GM23248 (cell line): ENCODE results near the gene TCF4. TPM values are rescaled to one million over a fixed set of nuclear protein-coding genes. Genes with fewer than 3 reads are reported as not detected.

Source experiments
- DNase-seq: peaks from one replicate; pipeline ENCODE4 v3.0.0-alpha.2; 2015
- H2AFZ ChIP-seq: fragments of 200-600 bp; sonication (generic); 2 replicates; pipeline ENCODE4 v1.6.1; 2016; ENCODE audit warnings: antibody characterized with exemption
- H3F3A ChIP-seq: fragments of 200-600 bp; sonication (generic); 2 replicates; pipeline ENCODE4 v1.6.1; 2016; ENCODE audit warnings: mild to moderate bottlenecking, antibody characterized with exemption, mixed run types; ENCODE audit not compliant: insufficient read depth
- H3K27ac ChIP-seq: fragments of 200-600 bp; sonication (generic); 2 replicates; pipeline ENCODE4 v1.5.1; 2016; ENCODE audit warnings: mild to moderate bottlenecking
- H3K27me3 ChIP-seq: fragments of 200-600 bp; sonication (generic); replicated peaks from 2 replicates; pipeline ENCODE4 v1.6.1; 2016; ENCODE audit warnings: mild to moderate bottlenecking; ENCODE audit not compliant: insufficient read depth
- H3K36me3 ChIP-seq: fragments of 200-600 bp; sonication (generic); 2 replicates; pipeline ENCODE4 v1.6.1; 2016; ENCODE audit warnings: low read depth, mild to moderate bottlenecking
- H3K4me1 ChIP-seq: fragments of 200-600 bp; sonication (generic); 2 replicates; pipeline ENCODE4 v1.6.1; 2016; ENCODE audit warnings: mild to moderate bottlenecking; ENCODE audit not compliant: insufficient read depth
- H3K4me2 ChIP-seq: fragments of 200-600 bp; sonication (generic); one replicate; pipeline ENCODE4 v1.6.1; 2016; ENCODE audit warnings: mild to moderate bottlenecking; ENCODE audit not compliant: unreplicated experiment
- H3K4me3 ChIP-seq: fragments of 200-600 bp; sonication (generic); 2 replicates; pipeline ENCODE4 v1.5.1; 2016; ENCODE audit warnings: mild to moderate bottlenecking
- H3K79me2 ChIP-seq: fragments of 200-600 bp; sonication (generic); 2 replicates; pipeline ENCODE4 v1.6.1; 2016; ENCODE audit warnings: mild to moderate bottlenecking; ENCODE audit not compliant: insufficient read depth
- H3K9ac ChIP-seq: fragments of 200-600 bp; sonication (generic); 2 replicates; pipeline ENCODE4 v1.6.1; 2016; ENCODE audit warnings: mild to moderate bottlenecking
- H3K9me2 ChIP-seq: fragments of 200-600 bp; sonication (generic); 2 replicates; pipeline ENCODE4 v1.6.1; 2016; ENCODE audit warnings: mixed run types, mild to moderate bottlenecking, moderate library complexity; ENCODE audit not compliant: insufficient read depth
- H3K9me3 ChIP-seq: fragments of 200-600 bp; sonication (generic); one replicate; pipeline ENCODE4 v1.6.1; 2017; ENCODE audit warnings: low read depth
- H4K20me1 ChIP-seq: fragments of 200-600 bp; sonication (generic); 2 replicates; pipeline ENCODE4 v1.6.0; 2016; ENCODE audit not compliant: insufficient read depth
- EZH2 ChIP-seq: fragments of 200-600 bp; sonication (generic); IDR thresholded peaks from 2 replicates; pipeline ENCODE4 v1.6.1; 2018; ENCODE audit warnings: antibody characterized with exemption, mild to moderate bottlenecking; ENCODE audit not compliant: insufficient read depth, poor library complexity, severe bottlenecking
- EZH2phosphoT487 ChIP-seq: fragments of 200-600 bp; sonication (generic); IDR thresholded peaks from 2 replicates; pipeline ENCODE4 v1.6.1; 2018; ENCODE audit warnings: antibody characterized with exemption, moderate library complexity, mild to moderate bottlenecking, low read depth; ENCODE audit not compliant: insufficient read depth
- WGBS, 2 experiments: methylation state at CpG; one replicate each; pipeline ENCODE4 v1.1.6; 2015 to 2017; ENCODE audit warnings: low lambda C conversion rate in 2 of 2, low coverage in 1 of 2; ENCODE audit errors: missing lambda C conversion rate in 2 of 2; 5-methylcytosine and 5-hydroxymethylcytosine counted together
- in situ Hi-C: fragments of 300-500 bp; cut with MboI; formaldehyde crosslinking; loops from 2 replicates; pipeline ENCODE4 v1.15.0; 2020
- polyA plus RNA-seq: library from polyadenylated mRNA; unstranded; fragments of >200 nt; fragmentation: Nextera tagmentation; extraction: Ambion mirVana; gene quantifications from 2 replicates; pipeline ENCODE4 v1.2.1, GENCODE V29; 2016
- total RNA-seq: library from RNA; depleted of rRNA; stranded (reverse); fragments of >200 nt; shearing (Covaris generic); gene quantifications from 2 replicates; pipeline ENCODE4 v1.2.3, GENCODE V29; 2014

Gene TCF4
- total and polyA plus RNA-seq, 2 experiments from 2014 or later = 54.5 to 59.3 TPM

DNA sequence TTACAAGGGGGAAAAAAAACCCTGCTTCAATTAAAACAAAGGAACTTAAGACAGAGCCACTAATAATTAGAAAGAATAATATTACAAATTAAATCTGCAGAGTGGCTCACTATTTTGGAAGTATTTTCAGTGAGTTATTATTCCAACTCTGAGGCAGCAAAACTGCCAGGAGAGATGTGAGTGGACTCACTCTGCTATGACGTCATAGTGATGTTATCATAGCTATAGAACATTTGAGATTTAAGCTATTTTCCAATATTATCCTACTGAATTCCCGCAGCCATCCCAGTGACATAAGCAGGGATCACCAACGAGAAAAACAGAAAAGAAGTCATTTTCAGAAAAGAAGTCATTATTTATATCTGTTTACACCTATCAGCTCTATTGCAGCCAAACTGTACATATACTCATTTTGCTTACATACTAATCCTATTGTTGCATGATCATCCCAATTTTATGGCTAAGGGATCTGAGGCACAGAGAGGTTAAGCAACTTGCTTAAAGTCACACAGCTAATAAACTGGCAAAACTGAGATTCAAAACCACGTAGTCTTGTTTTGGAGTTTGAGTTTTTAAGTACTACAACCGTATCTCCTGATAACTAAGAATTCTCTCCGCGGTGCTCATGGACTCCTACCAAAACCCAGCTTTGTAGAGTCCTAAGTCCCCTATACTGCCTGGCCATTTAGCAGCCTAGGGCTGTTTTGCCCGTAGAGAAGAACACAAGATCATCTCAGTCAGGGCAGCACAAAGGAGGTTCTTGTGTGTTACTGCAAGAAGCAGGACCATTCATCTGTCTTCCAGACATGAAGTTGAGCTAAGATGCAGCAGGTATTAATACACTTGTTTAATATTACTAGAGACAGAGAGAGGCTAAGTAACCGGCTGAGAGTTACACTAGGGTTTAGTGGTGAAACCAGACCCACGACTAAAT, 299.8 kb downstream of the TCF4 start:
- H3K27me3 ChIP-seq = no peaks in the 10 kb centered on the region
- H4K20me1 ChIP-seq = no peaks in the 10 kb centered on the region
- DNase-seq = peak; percentile 70
- 69 to 70% methylated on average over 10 of the region's 10 CpGs for WGBS, 2 experiments
- H3K9ac ChIP-seq = no peak overlapping the region
- no peak overlapping the region for H3K4me2 ChIP-seq
- in situ Hi-C loops = no loop called here
- no peak for TF ChIP-seq EZH2phosphoT487
- no peak for TF ChIP-seq EZH2
- H2AFZ ChIP-seq = no peak overlapping the region
- H3K4me1 ChIP-seq = peaks cover 35% of the 10 kb centered on the region
- no peak overlapping the region for H3K4me3 ChIP-seq
- H3K9me3 ChIP-seq = no peaks in the 10 kb centered on the region
- peaks cover 100% of the 10 kb centered on the region for H3K79me2 ChIP-seq
- H3K9me2 ChIP-seq = no peaks in the 10 kb centered on the region; the same call in 1 of the 2 replicates
- H3F3A ChIP-seq = peaks cover 29% of the 10 kb centered on the region
- H3K27ac ChIP-seq = peak overlapping the region; percentile 48
- no peaks in the 10 kb centered on the region for H3K36me3 ChIP-seq

DNA sequence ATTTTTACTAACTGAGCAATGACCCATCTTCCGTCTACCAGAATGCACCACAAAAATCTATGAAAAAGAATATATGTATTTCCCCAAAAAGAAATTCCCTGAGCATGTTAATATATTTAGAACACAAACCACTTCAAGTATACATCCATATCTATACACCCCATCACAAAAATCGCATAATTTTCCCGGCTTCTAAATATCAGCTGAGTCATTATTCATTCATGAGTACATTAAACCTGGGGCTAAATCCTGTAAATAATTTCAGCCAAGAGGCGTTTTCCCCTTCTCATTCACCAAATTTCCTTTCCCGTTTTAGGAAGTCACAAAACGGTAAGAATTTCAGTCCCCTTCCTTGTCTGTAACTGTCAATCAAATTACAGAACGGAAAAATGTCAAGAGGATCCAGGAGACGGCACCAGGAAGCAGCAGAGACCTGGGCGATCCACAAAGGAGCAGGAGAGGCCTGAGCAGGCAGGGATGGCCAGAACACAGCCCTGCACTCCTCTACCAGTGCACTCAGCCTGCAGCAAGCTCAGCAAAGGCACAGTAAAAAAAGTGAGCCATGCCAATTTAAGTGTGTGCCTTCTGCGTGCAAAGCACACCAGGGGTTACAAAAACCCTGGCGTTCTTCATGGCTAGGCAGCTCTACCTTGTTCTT, 300.7 kb downstream of the TCF4 start:
- WGBS, 2 experiments = 17 to 19% methylated on average over 11 of the region's 11 CpGs
- Histone ChIP-seq H3K27ac (peak overlapping the region; percentile 48), H3F3A (peaks cover 29% of the 10 kb centered on the region), H3K27me3 (no peaks in the 10 kb centered on the region), H4K20me1 (no peaks in the 10 kb centered on the region), H3K9me2 (no peaks in the 10 kb centered on the region; the same call in 1 of the 2 replicates), H3K9ac (peak overlapping the region; percentile 46), H3K4me1 (peaks cover 35% of the 10 kb centered on the region), H2AFZ (0 out of 2 replicates have a peak overlapping the region, but pooled peaks have one; percentile 28), H3K36me3 (no peaks in the 10 kb centered on the region), H3K79me2 (peaks cover 100% of the 10 kb centered on the region), H3K9me3 (no peaks in the 10 kb centered on the region), H3K4me3 (peak overlapping the region; percentile 32), H3K4me2 (peak overlapping the region; percentile 49)
- no peak for TF ChIP-seq EZH2
- TF ChIP-seq EZH2phosphoT487 = no peak
- DNase-seq = peak; percentile 53
- in situ Hi-C loops = no loop called here

DNA sequence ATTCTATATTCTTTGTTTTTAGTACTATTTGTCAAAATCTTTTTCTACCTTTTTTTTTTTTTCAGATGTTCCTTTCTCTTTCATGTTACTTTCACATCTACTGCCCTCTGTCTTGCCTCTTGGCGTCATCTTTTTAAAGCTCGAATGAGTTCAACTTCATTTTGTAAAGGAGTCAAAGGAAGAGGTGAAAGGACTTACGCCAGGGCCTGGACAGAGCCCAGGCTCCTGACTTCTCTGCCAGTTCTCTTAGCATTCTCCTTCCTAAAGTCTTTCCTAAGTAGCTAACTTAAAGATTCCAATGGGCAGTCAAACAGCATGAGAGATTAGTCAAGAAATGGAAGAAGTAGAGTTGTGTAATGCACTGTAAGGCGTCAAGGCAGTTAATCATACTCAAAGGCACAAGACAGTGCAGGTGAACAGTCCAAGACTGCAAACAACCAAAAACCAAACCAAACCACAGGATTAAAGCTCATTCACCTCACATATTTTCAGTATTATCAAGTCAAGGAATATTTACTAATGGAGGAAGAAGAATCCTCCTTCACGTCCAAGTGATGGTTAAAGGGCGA, 301.7 kb downstream of the TCF4 start:
- no peaks in the 10 kb centered on the region for H3K9me3 ChIP-seq
- H3K36me3 ChIP-seq = no peaks in the 10 kb centered on the region
- no peaks in the 10 kb centered on the region; the same call in 1 of the 2 replicates for H3K9me2 ChIP-seq
- TF ChIP-seq EZH2 = no peak
- no peak for TF ChIP-seq EZH2phosphoT487
- peaks cover 100% of the 10 kb centered on the region for H3K79me2 ChIP-seq
- no peak overlapping the region for H3K9ac ChIP-seq
- in situ Hi-C loops = no loop called here
- no peak overlapping the region for H3K4me3 ChIP-seq
- DNase-seq = no peak
- peaks cover 25% of the 10 kb centered on the region for H3F3A ChIP-seq
- 86 to 88% methylated on average over 6 of the region's 6 CpGs for WGBS, 2 experiments
- no peak overlapping the region for H3K27ac ChIP-seq
- no peak overlapping the region for H2AFZ ChIP-seq
- no peaks in the 10 kb centered on the region for H3K27me3 ChIP-seq
- peaks cover 30% of the 10 kb centered on the region for H3K4me1 ChIP-seq
- H3K4me2 ChIP-seq = peak overlapping the region; percentile 49
- H4K20me1 ChIP-seq = no peaks in the 10 kb centered on the region

DNA sequence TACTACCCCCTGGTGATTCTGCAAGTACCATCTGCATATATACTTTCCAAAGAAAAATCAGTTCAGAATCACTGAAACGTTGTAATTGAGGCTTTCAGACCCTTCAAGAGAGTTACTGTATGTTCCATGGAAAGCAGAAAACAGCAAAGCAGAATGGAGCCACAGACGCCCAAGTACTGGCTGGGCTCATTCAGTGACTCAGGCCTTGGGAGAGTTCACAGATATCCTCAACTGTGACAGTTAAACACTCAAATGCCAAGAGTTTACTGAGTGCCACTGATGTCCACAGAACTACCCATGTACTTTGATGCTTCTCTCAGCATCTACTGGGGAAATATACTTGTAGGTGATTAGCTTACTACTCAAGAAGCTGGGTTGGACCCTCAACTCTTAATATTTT, 303.4 kb downstream of the TCF4 start:
- Histone ChIP-seq H3K4me3 (no peak overlapping the region), H3K36me3 (no peaks in the 10 kb centered on the region), H3K27ac (no peak overlapping the region), H3K9ac (no peak overlapping the region), H3K4me1 (peaks cover 25% of the 10 kb centered on the region), H2AFZ (no peak overlapping the region), H3K79me2 (peaks cover 100% of the 10 kb centered on the region), H3K4me2 (no peak overlapping the region), H3K9me2 (no peaks in the 10 kb centered on the region; the same call in 1 of the 2 replicates), H3K27me3 (no peaks in the 10 kb centered on the region), H4K20me1 (no peaks in the 10 kb centered on the region), H3K9me3 (no peaks in the 10 kb centered on the region), H3F3A (peaks cover 10% of the 10 kb centered on the region; the same call in 1 of the 2 replicates)
- 11 to 26% methylated on average over 2 of the region's 2 CpGs for WGBS, 2 experiments
- in situ Hi-C loops = no loop called here
- no peak for TF ChIP-seq EZH2
- peak; percentile 43 for DNase-seq
